GM21390 (cell line): ENCODE measurements around the gene UCN2.
A peak's percentile ranks its signal among the peaks of the same experiment; 100 is the strongest.

Experiments
- ATAC-seq: cut with Tn5 transposase; IDR thresholded peaks from one replicate; pipeline ENCODE4 v1.9.1; 2021; ENCODE audit not compliant: unreplicated experiment

UCN2 gene

GRCh38 chr3:48563382-48563918 is at the start of gene UCN2:
UCN2 (minus strand) TSS chr3:48563781; CDS start chr3:48563124, 657 bp downstream.
- ATAC-seq = no peak

- no peak for ATAC-seq
These were observed 48.7 kb upstream of the UCN2 start for GRCh38 chr3:48612309-48612708.

GRCh38 chr3:48609088-48610005 is 45.8 kb upstream of the UCN2 start, which contains the start of gene UQCRC1:
UQCRC1 (minus strand) TSS chr3:48609646; CDS start chr3:48609620, 26 bp downstream.
- peak; percentile 96 for ATAC-seq

DNA sequence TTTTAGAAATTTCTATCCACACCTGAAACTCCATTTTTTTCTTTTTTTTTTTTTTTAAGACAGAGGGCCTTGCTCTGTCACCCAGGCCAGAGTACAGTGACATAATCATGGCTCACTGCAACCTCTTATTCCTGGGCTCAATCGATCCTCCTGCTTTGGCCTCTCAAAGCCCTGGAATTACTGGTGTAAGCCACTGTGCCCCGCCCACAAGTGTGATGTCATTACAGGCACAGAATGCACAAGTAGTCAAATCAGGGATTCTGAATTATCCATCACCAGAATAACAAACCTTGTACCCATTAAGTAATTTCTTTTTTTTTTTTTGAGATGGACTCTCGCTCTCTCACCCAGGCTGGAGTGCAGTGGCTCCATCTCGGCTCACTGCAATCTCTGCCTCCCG is 43.9 kb upstream of the UCN2 start:
- no peak for ATAC-seq

GRCh38 chr3:48601622-48601994 is 38.0 kb upstream of the UCN2 start:
- ATAC-seq = no peak

DNA sequence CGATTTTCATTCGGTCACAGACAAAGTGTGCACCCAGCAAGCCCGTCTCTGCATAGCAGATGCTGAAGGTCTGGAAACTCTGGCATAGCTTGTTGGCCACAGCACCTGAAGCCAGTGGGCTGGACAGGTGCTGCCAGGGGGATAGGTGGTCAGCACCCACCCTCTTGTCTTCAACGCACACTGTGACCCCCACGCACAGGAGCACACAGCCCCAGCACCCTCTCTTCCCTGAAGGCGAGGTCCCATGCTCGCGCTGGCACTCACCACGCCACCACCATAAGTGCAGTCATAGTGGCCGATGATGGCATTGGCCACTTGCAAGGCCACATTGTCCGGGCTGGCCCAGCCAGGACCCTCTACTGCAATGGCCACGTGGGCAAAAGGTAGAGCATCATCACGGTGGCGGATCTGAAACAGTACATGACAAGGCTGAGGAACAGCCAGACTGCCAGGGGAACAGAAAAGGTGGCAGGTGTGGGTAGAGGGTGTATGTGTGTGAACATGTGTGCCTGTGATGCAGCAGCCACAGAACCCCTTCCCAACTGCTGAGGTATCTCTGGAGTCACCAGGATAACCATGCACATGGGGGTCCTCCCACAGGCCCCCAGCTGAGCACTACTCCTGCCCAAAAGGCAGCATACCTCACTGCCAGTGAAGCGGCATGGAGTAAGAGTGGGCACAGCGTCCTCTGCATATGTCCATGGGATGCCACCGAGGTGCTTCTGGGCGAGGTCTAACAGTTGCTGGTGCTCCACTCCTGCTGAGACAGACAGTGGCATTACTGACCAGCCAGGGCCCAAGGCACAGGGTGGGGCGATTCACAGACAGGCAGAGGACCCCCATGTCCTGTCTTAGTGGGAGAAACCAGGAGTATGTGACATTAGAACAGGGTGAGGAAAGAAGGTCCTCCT is 37.4 kb upstream of the UCN2 start:
- ATAC-seq = no peak

GRCh38 chr3:48599509-48600285 is 36.1 kb upstream of the UCN2 start:
- no peak for ATAC-seq

- no peak for ATAC-seq
These were observed 35.5 kb upstream of the UCN2 start for GRCh38 chr3:48599077-48599501.

- ATAC-seq = no peak
These were observed 34.9 kb upstream of the UCN2 start for GRCh38 chr3:48598323-48599076.

DNA sequence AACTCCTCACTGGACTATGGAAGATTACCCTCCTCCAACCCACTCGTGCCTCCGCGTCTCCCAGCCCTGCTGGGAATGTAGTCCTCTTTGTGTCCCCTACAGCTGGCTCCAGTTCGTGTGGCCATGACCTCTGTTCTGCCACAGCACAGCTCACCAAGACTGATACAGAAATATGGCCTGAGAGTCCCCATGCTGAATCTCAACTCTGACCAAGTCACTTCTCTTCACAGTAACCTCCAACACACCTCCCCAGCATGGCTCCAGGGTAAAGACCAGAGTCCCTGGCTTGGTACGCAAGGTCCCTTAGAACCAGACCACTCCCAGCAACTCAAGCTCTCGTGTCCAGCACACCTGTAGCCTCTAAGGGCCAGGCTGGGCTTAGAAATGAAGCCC is 33.8 kb upstream of the UCN2 start:
- no peak for ATAC-seq

- no peak for ATAC-seq
These were observed 33.3 kb upstream of the UCN2 start for GRCh38 chr3:48596676-48597407.

- no peak for ATAC-seq
These were observed 32.6 kb upstream of the UCN2 start for GRCh38 chr3:48596157-48596556.

- ATAC-seq = no peak
These were observed 32.0 kb upstream of the UCN2 start for GRCh38 chr3:48595526-48596121.

- no peak for ATAC-seq
These were observed 31.5 kb upstream of the UCN2 start, which contains the start of gene COL7A1 for GRCh38 chr3:48595075-48595525. COL7A1 (minus strand) TSS chr3:48595329; CDS start chr3:48595159, 170 bp downstream.

DNA sequence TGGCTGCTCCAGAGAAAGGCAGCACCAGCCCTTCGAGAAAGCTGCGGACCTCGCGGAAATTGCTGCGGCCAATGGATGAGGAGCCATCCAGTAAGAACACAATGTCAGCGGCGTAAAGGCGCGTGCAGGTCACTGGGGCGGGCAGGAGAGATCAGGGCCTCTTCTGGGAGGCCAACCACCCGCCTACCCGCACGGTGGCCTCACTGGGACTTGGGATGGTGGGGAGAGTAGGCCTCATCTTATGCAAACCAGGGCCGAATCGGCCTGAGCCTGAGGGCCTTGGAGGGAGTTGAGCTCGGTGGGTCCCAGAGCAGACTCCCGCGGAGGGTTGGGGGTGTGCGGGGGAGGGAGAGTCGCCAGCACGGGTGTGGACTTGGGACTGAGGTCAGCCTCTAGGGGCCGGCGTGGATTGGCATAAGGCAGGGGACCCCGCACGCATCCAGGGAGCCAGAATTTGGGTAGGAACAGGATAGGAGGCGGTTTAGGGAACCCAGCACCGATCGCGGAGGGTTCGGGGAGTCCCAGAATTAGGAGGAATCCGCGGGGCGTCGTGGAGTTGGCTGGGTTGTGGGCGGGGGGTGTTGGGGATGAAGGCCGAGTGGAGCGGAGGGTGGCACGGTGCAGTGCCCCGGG is 31.0 kb upstream of the UCN2 start:
- ATAC-seq = no peak

- ATAC-seq = no peak
These were observed 29.8 kb upstream of the UCN2 start for GRCh38 chr3:48593337-48593736.

DNA sequence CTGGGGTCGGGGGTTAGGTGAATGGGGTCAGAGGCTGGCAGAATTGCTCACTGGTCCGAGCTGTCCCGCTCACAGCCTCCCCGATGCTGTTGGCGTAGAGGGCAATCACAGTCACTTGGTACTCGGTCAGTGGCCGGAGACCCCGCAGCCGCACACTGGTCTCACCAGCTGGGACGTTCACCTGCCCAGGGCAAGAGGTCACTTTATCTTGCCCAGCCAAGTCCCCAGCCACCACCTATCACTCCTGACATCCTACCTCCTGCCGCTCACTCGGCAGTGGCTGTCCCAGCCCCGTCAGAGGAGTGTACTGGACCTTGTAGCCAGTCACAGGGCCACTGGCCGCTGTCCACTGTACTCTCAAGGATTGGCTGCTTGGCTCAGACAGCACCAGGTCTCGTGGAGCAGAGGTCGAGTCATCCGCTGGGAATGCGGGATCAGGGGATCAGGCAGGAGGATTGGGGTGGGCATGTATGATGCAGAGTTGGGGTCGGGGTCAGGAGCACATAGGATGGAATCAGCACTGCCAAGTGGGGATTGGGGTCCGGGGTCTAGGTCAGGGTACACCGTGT is 29.0 kb upstream of the UCN2 start:
- ATAC-seq = no peak
